Uterus (tissue), 2 donors: Measurements from ENCODE around the gene KDM4C.
"Not testable (repeated sequence)": the region's sequence is repeated elsewhere in the genome, so short reads cannot be mapped to it uniquely, and the experiment has no call there.

Source experiments
- POLR2A ChIP-seq, 2 donors: fragments of 450-650 bp; IDR thresholded peaks; one replicate each; pipeline ENCODE4 v1.6.1; 2016; ENCODE audit warnings: antibody characterized with exemption in 2 of 2, mild to moderate bottlenecking in 1 of 2, moderate library complexity in 1 of 2
- TF ChIP-seq, protein P1 (sequence below), 4 experiments: fragments of 200-600 bp in 2 of 4; fragments of 450-650 bp in 2 of 4; sonication (generic) in 2 of 4; IDR thresholded peaks; one replicate each; pipeline ENCODE4 v1.5.1; 2016 to 2019; ENCODE audit warnings: antibody characterized with exemption in 4 of 4, mild to moderate bottlenecking in 2 of 4, moderate library complexity in 1 of 4

DNA sequence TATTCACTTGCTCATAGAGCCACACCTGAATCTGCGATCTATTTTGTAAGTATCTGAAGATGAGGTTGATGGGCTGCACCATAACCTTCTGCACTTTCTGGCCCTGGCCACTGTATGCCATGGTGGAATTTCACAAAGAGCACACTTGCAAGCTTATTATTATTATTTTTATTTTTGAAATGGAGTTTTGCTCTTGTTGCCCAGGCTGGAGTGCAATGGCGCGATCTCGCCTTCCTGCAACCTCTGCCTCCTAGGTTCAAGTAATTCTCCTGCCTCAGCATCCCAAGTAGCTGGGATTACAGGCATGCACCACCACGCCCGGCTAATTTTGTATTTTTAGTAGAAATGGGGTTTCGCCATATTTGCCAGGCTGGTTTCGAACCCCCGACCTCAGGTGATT is 8.9 kb upstream of the KDM4C start:
- TF ChIP-seq, protein P1, sequence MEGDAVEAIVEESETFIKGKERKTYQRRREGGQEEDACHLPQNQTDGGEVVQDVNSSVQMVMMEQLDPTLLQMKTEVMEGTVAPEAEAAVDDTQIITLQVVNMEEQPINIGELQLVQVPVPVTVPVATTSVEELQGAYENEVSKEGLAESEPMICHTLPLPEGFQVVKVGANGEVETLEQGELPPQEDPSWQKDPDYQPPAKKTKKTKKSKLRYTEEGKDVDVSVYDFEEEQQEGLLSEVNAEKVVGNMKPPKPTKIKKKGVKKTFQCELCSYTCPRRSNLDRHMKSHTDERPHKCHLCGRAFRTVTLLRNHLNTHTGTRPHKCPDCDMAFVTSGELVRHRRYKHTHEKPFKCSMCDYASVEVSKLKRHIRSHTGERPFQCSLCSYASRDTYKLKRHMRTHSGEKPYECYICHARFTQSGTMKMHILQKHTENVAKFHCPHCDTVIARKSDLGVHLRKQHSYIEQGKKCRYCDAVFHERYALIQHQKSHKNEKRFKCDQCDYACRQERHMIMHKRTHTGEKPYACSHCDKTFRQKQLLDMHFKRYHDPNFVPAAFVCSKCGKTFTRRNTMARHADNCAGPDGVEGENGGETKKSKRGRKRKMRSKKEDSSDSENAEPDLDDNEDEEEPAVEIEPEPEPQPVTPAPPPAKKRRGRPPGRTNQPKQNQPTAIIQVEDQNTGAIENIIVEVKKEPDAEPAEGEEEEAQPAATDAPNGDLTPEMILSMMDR (IDR thresholded peaks at IDR 0.05): not testable (repeated sequence)
- not testable (repeated sequence) for TF ChIP-seq POLR2A (IDR thresholded peaks at IDR 0.05)
